ENCODE results near the gene MYZAP. TPM values are rescaled to one million over a fixed set of nuclear protein-coding genes. Genes with fewer than 3 reads are reported as not detected.

MYZAP gene
- total and polyA plus RNA-seq, 2 of the 8 experiments (the other 6 are each of a cell fraction or from before 2014, with no cell fraction given): 0.41 to 0.65 TPM

- no peak for TF ChIP-seq ATF3 (IDR thresholded peaks at IDR 0.05; ENCODE audit: insufficient read depth, low read depth, low read length)
These were observed 111.7 kb downstream of the MYZAP start (continued) for GRCh38 chr15:57703387-57703786.

All from H1 (cell line).